Measurements from ENCODE around the gene RPRD1A. TPM values are rescaled to one million over a fixed set of nuclear protein-coding genes. Genes with fewer than 3 reads are reported as not detected.

RPRD1A gene
- total and polyA plus RNA-seq, 2 donors from 2014 or later: 25.9 to 42.4 TPM

- FAIRE-seq (no peak), DNase-seq (no peak)
- no peaks in the 10 kb centered on the region for H3K27me3 ChIP-seq (ENCODE audit: control insufficient read depth, insufficient read depth, low read length)
- H3K36me3 ChIP-seq (ENCODE audit: control insufficient read depth in 2 of 3, insufficient read depth in 3 of 3, low read length in 3 of 3): peaks cover 2 to 10% (median 8%) of the 10 kb centered on the region in 3 donors
- H3K4me3 ChIP-seq (ENCODE audit: low read length in 3 of 3): no peak overlapping the region
- H3K4me1 ChIP-seq (ENCODE audit: control insufficient read depth in 2 of 3, insufficient read depth in 2 of 3, low read depth in 1 of 3, low read length in 3 of 3): no peaks in the 10 kb centered on the region
- H3K9ac ChIP-seq (ENCODE audit: low read length in 3 of 3): no peak overlapping the region
- TF ChIP-seq CTCF (IDR thresholded peaks at IDR 0.05; ENCODE audit: borderline replicate concordance, extremely low read depth, insufficient read depth): no peak
- intact Hi-C loops (cut with DNase I): no loop called here
- H3K9me3 ChIP-seq (ENCODE audit: control insufficient read depth in 2 of 3, insufficient read depth in 1 of 3, low read length in 3 of 3): peaks cover 0 to 2% (median 0%) of the 10 kb centered on the region in 3 donors
- H3K27ac ChIP-seq (ENCODE audit: low read depth in 2 of 2, low read length in 2 of 2): no peak overlapping the region
Observed at GRCh38 chr18:36108196-36108595, 40.8 kb upstream of the RPRD1A start.

GRCh38 chr18:36107477-36107876 lies 40.1 kb upstream of the RPRD1A start:
- H3K9me3 ChIP-seq (ENCODE audit: control insufficient read depth in 2 of 3, insufficient read depth in 1 of 3, low read length in 3 of 3): peaks cover 0 to 2% (median 0%) of the 10 kb centered on the region in 3 donors
- H3K4me3 ChIP-seq (ENCODE audit: low read length in 3 of 3): no peak overlapping the region
- no peak overlapping the region for H3K9ac ChIP-seq (ENCODE audit: low read length in 3 of 3)
- H3K27me3 ChIP-seq (ENCODE audit: control insufficient read depth, insufficient read depth, low read length): no peaks in the 10 kb centered on the region
- TF ChIP-seq CTCF (IDR thresholded peaks at IDR 0.05; ENCODE audit: borderline replicate concordance, extremely low read depth, insufficient read depth): no peak
- H3K4me1 ChIP-seq (ENCODE audit: control insufficient read depth in 2 of 3, insufficient read depth in 2 of 3, low read depth in 1 of 3, low read length in 3 of 3): no peaks in the 10 kb centered on the region
- peaks cover 2 to 9% (median 7%) of the 10 kb centered on the region in 3 donors for H3K36me3 ChIP-seq (ENCODE audit: control insufficient read depth in 2 of 3, insufficient read depth in 3 of 3, low read length in 3 of 3)
- FAIRE-seq (no peak), DNase-seq (no peak)
- intact Hi-C loops (cut with DNase I): no loop called here
- H3K27ac ChIP-seq (ENCODE audit: low read depth in 2 of 2, low read length in 2 of 2): no peak overlapping the region

GRCh38 chr18:36104749-36105148 lies 37.4 kb upstream of the RPRD1A start:
- Histone ChIP-seq H3K4me3 (ENCODE audit: low read length in 3 of 3) (no peak overlapping the region), H3K36me3 (ENCODE audit: control insufficient read depth in 2 of 3, insufficient read depth in 3 of 3, low read length in 3 of 3) (no peaks in the 10 kb centered on the region), H3K4me1 (ENCODE audit: control insufficient read depth in 2 of 3, insufficient read depth in 2 of 3, low read depth in 1 of 3, low read length in 3 of 3) (no peaks in the 10 kb centered on the region), H3K27ac (ENCODE audit: low read depth in 2 of 2, low read length in 2 of 2) (no peak overlapping the region), H3K27me3 (ENCODE audit: control insufficient read depth, insufficient read depth, low read length) (no peaks in the 10 kb centered on the region), H3K9me3 (ENCODE audit: control insufficient read depth in 2 of 3, insufficient read depth in 1 of 3, low read length in 3 of 3) (peaks cover 0 to 12% (median 3%) of the 10 kb centered on the region in 3 donors), H3K9ac (ENCODE audit: low read length in 3 of 3) (no peak overlapping the region)
- FAIRE-seq (no peak), DNase-seq (no peak)
- intact Hi-C loops (cut with DNase I): no loop called here
- TF ChIP-seq CTCF (IDR thresholded peaks at IDR 0.05; ENCODE audit: borderline replicate concordance, extremely low read depth, insufficient read depth): no peak

- DNase-seq (no peak), FAIRE-seq (no peak)
- H3K27me3 ChIP-seq (ENCODE audit: control insufficient read depth, insufficient read depth, low read length): no peaks in the 10 kb centered on the region
- no peak for TF ChIP-seq CTCF (IDR thresholded peaks at IDR 0.05; ENCODE audit: borderline replicate concordance, extremely low read depth, insufficient read depth)
- no peak overlapping the region for H3K27ac ChIP-seq (ENCODE audit: low read depth in 2 of 2, low read length in 2 of 2)
- H3K36me3 ChIP-seq (ENCODE audit: control insufficient read depth in 2 of 3, insufficient read depth in 3 of 3, low read length in 3 of 3): no peaks in the 10 kb centered on the region
- H3K4me1 ChIP-seq (ENCODE audit: control insufficient read depth in 2 of 3, insufficient read depth in 2 of 3, low read depth in 1 of 3, low read length in 3 of 3): no peaks in the 10 kb centered on the region
- H3K9ac ChIP-seq (ENCODE audit: low read length in 3 of 3): no peak overlapping the region
- intact Hi-C loops (cut with DNase I): no loop called here
- H3K4me3 ChIP-seq (ENCODE audit: low read length in 3 of 3): no peak overlapping the region
- peaks cover 0 to 12% (median 3%) of the 10 kb centered on the region in 3 donors for H3K9me3 ChIP-seq (ENCODE audit: control insufficient read depth in 2 of 3, insufficient read depth in 1 of 3, low read length in 3 of 3)
Observed at GRCh38 chr18:36101943-36102342, 34.6 kb upstream of the RPRD1A start.
